NT2/D1 (cell line): ENCODE results near the gene PAQR5.

Experiments
- YY1 ChIP-seq: IDR thresholded peaks from 2 replicates; pipeline ENCODE4 v1.6.1; 2011; ENCODE audit not compliant: insufficient read length, insufficient read depth
- ZNF274 ChIP-seq: IDR thresholded peaks from 2 replicates; pipeline ENCODE4 v1.6.1; 2011; ENCODE audit warnings: mild to moderate bottlenecking, low read depth, low read length

GRCh38 chr15:69275074-69275670 lies 23.5 kb upstream of the PAQR5 start:
- TF ChIP-seq YY1 = no peak
- no peak for TF ChIP-seq ZNF274
